B cell (primary cell): ENCODE measurements around the gene MYLK3. TPM values are rescaled to one million over a fixed set of nuclear protein-coding genes. Genes with fewer than 3 reads are reported as not detected.

ENCODE experiments used
- ATAC-seq: fragments of 200-7000 bp; cut with Tn5 transposase; one replicate; pipeline ENCODE4 v1.10.0; 2021; ENCODE audit warnings: low read depth, mild to moderate bottlenecking, moderate number of reproducible peaks, moderate library complexity
- CTCF ChIA-PET: fragments of 350-600 bp; sonication (Branson Sonifier 250); formaldehyde crosslinking; loops from one replicate; lab custom pipeline; 2021; ENCODE audit warnings: antibody characterized with exemption, inconsistent platforms; lab: Charles Lee
- POLR2A ChIA-PET: fragments of 350-600 bp; sonication (Branson Sonifier 250); formaldehyde crosslinking; loops from one replicate; lab custom pipeline; 2021; ENCODE audit warnings: antibody characterized with exemption; lab: Charles Lee
- DNase-seq: peaks from one replicate; pipeline ENCODE4 v3.0.0; 2013
- H2AFZ ChIP-seq: 2 replicates; pipeline ENCODE4 v1.6.1; 2012; ENCODE audit warnings: mild to moderate bottlenecking, low read depth, low read length; ENCODE audit not compliant: insufficient read depth, poor library complexity, severe bottlenecking
- H3K27ac ChIP-seq, 2 donors: 1 replicate in 1 of 2; 2 replicates in 1 of 2; pipeline ENCODE4 v1.5.1; 2012 to 2013; ENCODE audit warnings: low read length in 2 of 2, mild to moderate bottlenecking in 2 of 2, moderate library complexity in 1 of 2
- H3K27me3 ChIP-seq, 4 experiments: fragments of 200-600 bp in 1 of 4; sonication (generic) in 1 of 4; replicated peaks in 1 of 4; 1 replicate in 2 of 4; 2 replicates in 2 of 4; pipeline versions ENCODE4 v1.6.1 to v1.7.0; 2013 to 2016; ENCODE audit warnings: low read length in 3 of 4, mild to moderate bottlenecking in 2 of 4, mixed read lengths in 1 of 4, moderate library complexity in 1 of 4; ENCODE audit not compliant: insufficient read depth in 4 of 4, control insufficient read depth in 3 of 4; ENCODE audit errors: control extremely low read depth in 1 of 4
- H3K36me3 ChIP-seq, 2 experiments: replicated peaks in 1 of 2; 1 replicate in 1 of 2; 2 replicates in 1 of 2; pipeline versions ENCODE4 v1.6.1 to v1.7.1; 2013; ENCODE audit warnings: low read length in 1 of 2; ENCODE audit not compliant: insufficient read depth in 2 of 2, control insufficient read depth in 1 of 2; ENCODE audit errors: control extremely low read depth in 1 of 2, extremely low read depth in 1 of 2
- H3K4me1 ChIP-seq, 2 donors: fragments of 200-600 bp in 1 of 2; sonication (generic) in 1 of 2; 1 replicate in 1 of 2; 2 replicates in 1 of 2; pipeline versions ENCODE4 v1.5.1 to v1.6.1; 2013 to 2017; ENCODE audit warnings: low read length in 2 of 2; ENCODE audit not compliant: control insufficient read depth in 2 of 2, insufficient read depth in 2 of 2
- H3K4me2 ChIP-seq: replicated peaks from 2 replicates; pipeline ENCODE3; 2012; ENCODE audit warnings: mild to moderate bottlenecking, low read depth, low read length; ENCODE audit not compliant: poor library complexity, severe bottlenecking
- H3K4me3 ChIP-seq, 5 experiments: fragments of 200-600 bp in 1 of 5; sonication (generic) in 1 of 5; 1 replicate in 3 of 5; 2 replicates in 2 of 5; pipeline versions ENCODE4 v1.5.1 to v1.7.0; 2011 to 2016; ENCODE audit warnings: low read length in 4 of 5, mild to moderate bottlenecking in 4 of 5, low read depth in 2 of 5, control low read depth in 1 of 5, moderate library complexity in 1 of 5; ENCODE audit not compliant: insufficient read depth in 1 of 5; ENCODE audit errors: control extremely low read depth in 1 of 5, extremely low read depth in 1 of 5
- H3K79me2 ChIP-seq: fragments of 200-600 bp; sonication (generic); one replicate; pipeline ENCODE4 v1.6.0; 2016; ENCODE audit warnings: low read length; ENCODE audit not compliant: control insufficient read depth, insufficient read depth
- H3K9ac ChIP-seq: fragments of 200-600 bp; sonication (generic); 2 replicates; pipeline ENCODE4 v1.6.1; 2017; ENCODE audit warnings: mild to moderate bottlenecking, low read length, moderate library complexity
- H3K9me3 ChIP-seq, 3 donors: one replicate each; pipeline versions ENCODE4 v1.6.1 to v1.7.1; 2013; ENCODE audit warnings: low read length in 2 of 3; ENCODE audit not compliant: control insufficient read depth in 2 of 3, insufficient read depth in 1 of 3; ENCODE audit errors: control extremely low read depth in 1 of 3
- H4K20me1 ChIP-seq: 2 replicates; pipeline ENCODE4 v1.6.0; 2012; ENCODE audit warnings: mild to moderate bottlenecking, low read length; ENCODE audit not compliant: insufficient read depth, control insufficient read depth, poor library complexity, severe bottlenecking
- H3K27ac Mint-ChIP-seq: one replicate; pipeline ENCODE4 v1.8.0; 2021; ENCODE audit warnings: mixed read lengths
- H3K27me3 Mint-ChIP-seq: one replicate; pipeline ENCODE4 v1.8.0; 2021; ENCODE audit warnings: mixed read lengths
- H3K4me1 Mint-ChIP-seq: one replicate; pipeline ENCODE4 v1.8.0; 2021; ENCODE audit warnings: mixed read lengths
- H3K4me3 Mint-ChIP-seq: one replicate; pipeline ENCODE4 v1.8.0; 2021; ENCODE audit warnings: mixed read lengths
- H3K9me3 Mint-ChIP-seq: one replicate; pipeline ENCODE4 v1.8.0; 2022; ENCODE audit warnings: mixed read lengths; ENCODE audit not compliant: insufficient read depth
- CTCF ChIP-seq: fragments of 200-600 bp; IDR thresholded peaks from one replicate; pipeline ENCODE4 v1.8.0; 2022; ENCODE audit warnings: antibody characterized with exemption, mild to moderate bottlenecking
- EZH2 ChIP-seq: IDR thresholded peaks from 2 replicates; pipeline ENCODE4 v1.6.1; 2012; ENCODE audit warnings: borderline replicate concordance, low read depth, mild to moderate bottlenecking, moderate library complexity, low read length; ENCODE audit not compliant: insufficient read depth, poor library complexity, severe bottlenecking
- WGBS: methylation state at CpG from one replicate; pipeline ENCODE4 v1.1.5; 2013; ENCODE audit warnings: missing lambda C conversion rate; ENCODE audit not compliant: insufficient coverage; 5-methylcytosine and 5-hydroxymethylcytosine counted together
- intact Hi-C: fragments of 100-400 bp; cut with micrococcal nuclease; formaldehyde crosslinking; loops from one replicate; pipeline ENCODE4 v1.10.0; 2022
- polyA plus RNA-seq: library from polyadenylated mRNA; depleted of rRNA; stranded (reverse); fragments of >200 nt; gene quantifications from 2 replicates; pipeline ENCODE4 v1.2.3, GENCODE V29; 2012
- total RNA-seq, 2 donors: library from RNA; stranded (reverse); fragments of 120-200 nt in 1 of 2; gene quantifications; 1 replicate in 1 of 2; 2 replicates in 1 of 2; pipeline versions ENCODE4 v1.2.3 to v1.2.4, GENCODE V29; 2013 to 2022

The MYLK3 gene
- total and polyA plus RNA-seq, 2 donors (not counting 1 experiment from before 2014, with no cell fraction given), result 0.01 to 0.10 TPM

- Histone ChIP-seq H3K27ac (no peak overlapping the region), H3K36me3 (peaks cover 2 to 4% of the 10 kb centered on the region in 2 experiments), H2AFZ (no peak overlapping the region), H3K9me3 (no peaks in the 10 kb centered on the region), H3K79me2 (peaks cover 5% of the 10 kb centered on the region), H3K9ac (no peak overlapping the region), H3K4me3 (no peak overlapping the region), H3K27me3 (no peaks in the 10 kb centered on the region), H3K4me1 (peaks cover 23 to 25% of the 10 kb centered on the region in 2 donors), H3K4me2 (no peak overlapping the region), H4K20me1 (no peaks in the 10 kb centered on the region)
- no peaks in the 10 kb centered on the region for H3K9me3 Mint-ChIP-seq
- ATAC-seq, result no peak
- H3K4me3 Mint-ChIP-seq, result no peak overlapping the region
- H3K4me1 Mint-ChIP-seq, result peaks cover 5% of the 10 kb centered on the region
- H3K27me3 Mint-ChIP-seq, result no peaks in the 10 kb centered on the region
- no peak overlapping the region for H3K27ac Mint-ChIP-seq
- DNase-seq, result no peak
- 100% methylated on average over 5 of the region's 5 CpGs for WGBS
- ChIA-PET POLR2A (no interaction called here), CTCF (no interaction called here)
- intact Hi-C loops, result no loop called here
- TF ChIP-seq CTCF (no peak), EZH2 (no peak)
Measured at GRCh38 chr16:46695937-46696336, 52.2 kb downstream of the MYLK3 start.

GRCh38 chr16:46693598-46693997, 54.5 kb downstream of the MYLK3 start:
- no peak overlapping the region for H3K4me3 ChIP-seq
- Mint-ChIP-seq H3K4me3 (no peak overlapping the region), H3K27ac (no peak overlapping the region), H3K9me3 (no peaks in the 10 kb centered on the region), H3K27me3 (no peaks in the 10 kb centered on the region), H3K4me1 (peaks cover 5% of the 10 kb centered on the region)
- no peak for DNase-seq
- no peak overlapping the region for H3K9ac ChIP-seq
- H3K79me2 ChIP-seq, result peaks cover 8% of the 10 kb centered on the region
- no peak for ATAC-seq
- peaks cover 33 to 37% of the 10 kb centered on the region in 2 donors for H3K4me1 ChIP-seq
- POLR2A ChIA-PET, result no interaction called here
- intact Hi-C loops, result no loop called here
- WGBS, result no CpG with 5 or more reads among the region's 2 CpGs
- H3K27ac ChIP-seq, result no peak overlapping the region
- no peaks in the 10 kb centered on the region for H3K9me3 ChIP-seq
- TF ChIP-seq CTCF (no peak), EZH2 (no peak)
- no peak overlapping the region for H3K4me2 ChIP-seq
- no peaks in the 10 kb centered on the region for H4K20me1 ChIP-seq
- no peak overlapping the region for H2AFZ ChIP-seq
- H3K36me3 ChIP-seq, result peaks cover 2 to 4% of the 10 kb centered on the region in 2 experiments
- no peaks in the 10 kb centered on the region for H3K27me3 ChIP-seq
- CTCF ChIA-PET, result interaction anchor here (2.9 kb wide), 1 partner anchor 20 kb away, joined by 15 read pairs; no protein-coding TSS in a partner anchor
